GM21390 (cell line): ENCODE data around the gene ATF7IP2.
"Not testable (repeated sequence)": the region's sequence is repeated elsewhere in the genome, so short reads cannot be mapped to it uniquely, and the experiment has no call there.

Experiments used
- ATAC-seq: cut with Tn5 transposase; IDR thresholded peaks from one replicate; pipeline ENCODE4 v1.9.1; 2021; ENCODE audit not compliant: unreplicated experiment

The ATF7IP2 gene

GRCh38 chr16:10385725-10386516 is at the start of gene ATF7IP2:
TSS of gene ATF7IP2 (plus strand) at chr16:10386061. CDS start at chr16:10430621, 44,560 bp downstream.
- ATAC-seq: peak; percentile 92

- no peak for ATAC-seq
These were observed 47.4 kb upstream of the ATF7IP2 start for GRCh38 chr16:10338426-10338825.

GRCh38 chr16:10339777-10340732 is 45.8 kb upstream of the ATF7IP2 start:
- no peak for ATAC-seq

- no peak for ATAC-seq
These were observed 42.6 kb upstream of the ATF7IP2 start for GRCh38 chr16:10343124-10343760.

GRCh38 chr16:10344699-10345098 is 41.2 kb upstream of the ATF7IP2 start:
- not testable (repeated sequence) for ATAC-seq

GRCh38 chr16:10345629-10346028 is 40.2 kb upstream of the ATF7IP2 start:
- ATAC-seq: no peak

GRCh38 chr16:10349851-10350250 is 36.0 kb upstream of the ATF7IP2 start:
- ATAC-seq: no peak

GRCh38 chr16:10352262-10352661 is 33.6 kb upstream of the ATF7IP2 start:
- no peak for ATAC-seq

GRCh38 chr16:10355589-10355988 is 30.3 kb upstream of the ATF7IP2 start:
- ATAC-seq: no peak

GRCh38 chr16:10356870-10357842 is 28.7 kb upstream of the ATF7IP2 start:
- no peak for ATAC-seq

- not testable (repeated sequence) for ATAC-seq
These were observed 24.1 kb upstream of the ATF7IP2 start for GRCh38 chr16:10361747-10362076.

- ATAC-seq: no peak
These were observed 23.6 kb upstream of the ATF7IP2 start for GRCh38 chr16:10362077-10362863.

GRCh38 chr16:10362864-10363197 is 23.0 kb upstream of the ATF7IP2 start:
- not testable (repeated sequence) for ATAC-seq

GRCh38 chr16:10366619-10367018 is 19.2 kb upstream of the ATF7IP2 start:
- not testable (repeated sequence) for ATAC-seq

- no peak for ATAC-seq
These were observed 18.2 kb upstream of the ATF7IP2 start for GRCh38 chr16:10367616-10368188.

- no peak for ATAC-seq
These were observed 16.8 kb upstream of the ATF7IP2 start for GRCh38 chr16:10368969-10369551.

GRCh38 chr16:10370096-10370726 is 15.7 kb upstream of the ATF7IP2 start:
- no peak for ATAC-seq

- no peak for ATAC-seq
These were observed 14.3 kb upstream of the ATF7IP2 start for GRCh38 chr16:10371592-10371991.
